ENCODE measurements around the gene PHF23.

- no peak for TF ChIP-seq CTCF (IDR thresholded peaks at IDR 0.05; ENCODE audit: insufficient read depth, low read length)
- no peak for TF ChIP-seq GABPA (IDR thresholded peaks at IDR 0.05; ENCODE audit: low read depth)
Observed at GRCh38 chr17:7204336-7204735, 34.9 kb downstream of the PHF23 start.
